ENCODE measurements around the gene NFS1.

NFS1 gene

DNA sequence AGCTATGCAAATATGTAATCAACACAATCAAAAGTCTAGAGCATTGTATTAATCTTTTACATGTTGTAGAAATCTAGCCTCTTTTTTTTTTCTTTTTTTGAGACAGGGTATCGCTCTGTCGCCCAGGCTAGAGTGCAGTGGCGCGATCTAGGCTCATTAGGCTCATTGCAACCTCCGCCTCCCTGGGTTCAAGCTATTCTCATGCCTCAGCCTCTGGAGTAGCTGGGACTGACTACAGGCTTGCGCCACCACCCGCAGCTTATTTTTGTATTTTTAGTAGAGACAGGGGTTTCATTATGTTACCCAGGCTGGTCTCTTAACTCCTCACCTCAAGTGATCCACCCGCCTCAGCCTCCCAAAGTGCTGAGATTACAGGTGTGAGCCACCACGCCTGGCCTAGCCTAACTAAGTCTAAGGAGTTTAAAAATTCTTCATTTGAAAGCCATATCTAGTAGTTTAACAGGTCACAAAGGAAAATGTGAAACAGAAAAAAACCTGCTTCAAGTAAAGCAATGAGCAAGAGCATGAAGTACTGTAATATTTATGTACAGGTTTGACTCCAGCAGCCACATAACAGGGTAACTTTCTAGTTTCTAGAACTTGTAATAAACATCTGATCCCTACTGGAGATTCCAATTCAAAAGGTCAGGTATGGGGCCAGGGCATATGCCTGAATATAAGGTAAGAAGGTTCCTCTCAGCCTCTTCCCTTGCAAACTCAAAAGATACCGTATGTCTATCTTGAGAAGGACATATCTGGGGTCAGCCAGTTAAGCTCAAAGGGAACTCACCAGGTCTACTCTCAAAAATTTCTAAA is 38.8 kb downstream of the NFS1 start:
- Histone ChIP-seq H3K9ac (ENCODE audit: low read depth, low read length) (no peak overlapping the region), H3K27me3 (ENCODE audit: control insufficient read depth, insufficient read depth, low read length) (no peaks in the 10 kb centered on the region), H3K4me3 (ENCODE audit: low read depth, low read length) (peak overlapping the region; percentile 7), H3K9me3 (ENCODE audit: control insufficient read depth, insufficient read depth, low read length) (no peaks in the 10 kb centered on the region), H3K4me1 (ENCODE audit: control insufficient read depth, insufficient read depth, low read length) (peaks cover 13% of the 10 kb centered on the region), H3K36me3 (ENCODE audit: control insufficient read depth, insufficient read depth, low read length) (no peaks in the 10 kb centered on the region)

- H3K36me3 ChIP-seq (ENCODE audit: control insufficient read depth, insufficient read depth, low read length), result peaks cover 13% of the 10 kb centered on the region
- H3K9me3 ChIP-seq (ENCODE audit: control insufficient read depth, insufficient read depth, low read length), result no peaks in the 10 kb centered on the region
- no peak overlapping the region for H3K9ac ChIP-seq (ENCODE audit: low read depth, low read length)
- H3K4me1 ChIP-seq (ENCODE audit: control insufficient read depth, insufficient read depth, low read length), result peaks cover 13% of the 10 kb centered on the region
- H3K27me3 ChIP-seq (ENCODE audit: control insufficient read depth, insufficient read depth, low read length), result no peaks in the 10 kb centered on the region
- H3K4me3 ChIP-seq (ENCODE audit: low read depth, low read length), result no peak overlapping the region
These were observed 41.9 kb downstream of the NFS1 start for GRCh38 chr20:35657271-35657670.

DNA sequence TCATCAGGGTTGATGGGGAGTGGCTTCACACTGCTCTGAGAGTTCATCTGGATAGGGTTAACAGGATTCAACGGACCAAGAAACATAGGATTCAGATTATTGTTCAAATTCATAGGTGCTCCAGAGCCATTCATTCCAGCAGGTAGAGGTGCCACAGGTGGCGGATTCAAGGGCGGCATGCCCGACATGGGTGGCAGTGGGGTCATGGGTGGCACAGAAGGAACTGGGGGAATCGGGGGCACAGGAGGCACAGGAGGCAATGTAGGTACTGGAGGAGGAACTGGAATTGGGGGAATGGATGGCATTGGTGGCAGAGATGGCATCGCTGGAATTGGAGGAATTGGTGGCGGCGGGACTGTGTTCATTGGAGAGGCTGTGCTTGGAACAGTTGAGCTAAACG is 44.7 kb downstream of the NFS1 start:
- H3K9ac ChIP-seq (ENCODE audit: low read depth, low read length), result no peak overlapping the region
- no peak overlapping the region for H3K4me3 ChIP-seq (ENCODE audit: low read depth, low read length)
- peaks cover 13% of the 10 kb centered on the region for H3K36me3 ChIP-seq (ENCODE audit: control insufficient read depth, insufficient read depth, low read length)
- no peaks in the 10 kb centered on the region for H3K9me3 ChIP-seq (ENCODE audit: control insufficient read depth, insufficient read depth, low read length)
- no peaks in the 10 kb centered on the region for H3K4me1 ChIP-seq (ENCODE audit: control insufficient read depth, insufficient read depth, low read length)
- H3K27me3 ChIP-seq (ENCODE audit: control insufficient read depth, insufficient read depth, low read length), result no peaks in the 10 kb centered on the region

GRCh38 chr20:35653893-35654292 is 45.3 kb downstream of the NFS1 start:
- H3K36me3 ChIP-seq (ENCODE audit: control insufficient read depth, insufficient read depth, low read length), result peaks cover 13% of the 10 kb centered on the region
- no peak overlapping the region for H3K9ac ChIP-seq (ENCODE audit: low read depth, low read length)
- H3K9me3 ChIP-seq (ENCODE audit: control insufficient read depth, insufficient read depth, low read length), result no peaks in the 10 kb centered on the region
- no peak overlapping the region for H3K4me3 ChIP-seq (ENCODE audit: low read depth, low read length)
- H3K4me1 ChIP-seq (ENCODE audit: control insufficient read depth, insufficient read depth, low read length), result no peaks in the 10 kb centered on the region
- H3K27me3 ChIP-seq (ENCODE audit: control insufficient read depth, insufficient read depth, low read length), result no peaks in the 10 kb centered on the region

DNA sequence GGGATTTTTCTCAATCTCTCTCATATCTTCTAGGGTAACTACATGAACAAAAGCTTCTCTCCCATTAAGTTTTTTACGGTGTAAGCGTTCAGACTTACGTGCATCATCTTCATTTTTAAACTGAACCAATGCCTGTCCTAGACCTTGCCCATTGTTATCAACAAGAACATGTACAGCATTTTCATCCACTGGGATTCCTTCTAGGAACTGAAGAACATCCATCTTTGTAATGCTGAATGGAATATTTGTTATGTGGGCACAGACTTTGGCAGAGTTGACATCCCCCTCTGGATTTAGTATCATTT is 45.8 kb downstream of the NFS1 start:
- no peak overlapping the region for H3K4me3 ChIP-seq (ENCODE audit: low read depth, low read length)
- no peaks in the 10 kb centered on the region for H3K9me3 ChIP-seq (ENCODE audit: control insufficient read depth, insufficient read depth, low read length)
- no peaks in the 10 kb centered on the region for H3K27me3 ChIP-seq (ENCODE audit: control insufficient read depth, insufficient read depth, low read length)
- H3K9ac ChIP-seq (ENCODE audit: low read depth, low read length), result no peak overlapping the region
- H3K4me1 ChIP-seq (ENCODE audit: control insufficient read depth, insufficient read depth, low read length), result no peaks in the 10 kb centered on the region
- H3K36me3 ChIP-seq (ENCODE audit: control insufficient read depth, insufficient read depth, low read length), result peaks cover 13% of the 10 kb centered on the region

- Histone ChIP-seq H3K27me3 (ENCODE audit: control insufficient read depth, insufficient read depth, low read length) (no peaks in the 10 kb centered on the region), H3K9ac (ENCODE audit: low read depth, low read length) (no peak overlapping the region), H3K9me3 (ENCODE audit: control insufficient read depth, insufficient read depth, low read length) (no peaks in the 10 kb centered on the region), H3K4me3 (ENCODE audit: low read depth, low read length) (no peak overlapping the region), H3K4me1 (ENCODE audit: control insufficient read depth, insufficient read depth, low read length) (no peaks in the 10 kb centered on the region), H3K36me3 (ENCODE audit: control insufficient read depth, insufficient read depth, low read length) (peaks cover 13% of the 10 kb centered on the region)
These were observed 46.3 kb downstream of the NFS1 start for GRCh38 chr20:35652641-35653429.

DNA sequence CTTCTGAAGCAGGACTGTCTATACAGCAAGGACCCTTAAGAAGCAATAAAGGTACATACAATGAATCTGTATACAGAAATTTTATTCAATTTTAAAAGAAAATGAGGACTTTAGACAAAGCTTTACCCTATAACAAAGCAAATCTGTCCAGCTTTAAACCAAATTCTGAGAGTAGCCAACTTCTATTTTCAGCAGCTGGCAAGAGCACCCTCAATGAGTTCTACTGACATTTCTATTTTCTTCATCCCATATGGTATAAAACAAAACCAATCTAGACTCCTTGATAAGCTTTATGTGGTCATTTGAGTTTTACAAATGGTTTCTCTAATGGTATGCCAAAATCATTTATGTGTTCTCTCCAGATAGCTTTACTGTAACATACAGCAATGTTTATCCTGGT is 47.2 kb downstream of the NFS1 start:
- Histone ChIP-seq H3K9ac (ENCODE audit: low read depth, low read length) (no peak overlapping the region), H3K4me3 (ENCODE audit: low read depth, low read length) (no peak overlapping the region), H3K36me3 (ENCODE audit: control insufficient read depth, insufficient read depth, low read length) (peaks cover 13% of the 10 kb centered on the region), H3K27me3 (ENCODE audit: control insufficient read depth, insufficient read depth, low read length) (no peaks in the 10 kb centered on the region), H3K9me3 (ENCODE audit: control insufficient read depth, insufficient read depth, low read length) (no peaks in the 10 kb centered on the region), H3K4me1 (ENCODE audit: control insufficient read depth, insufficient read depth, low read length) (no peaks in the 10 kb centered on the region)

GRCh38 chr20:35650632-35651031 is 48.5 kb downstream of the NFS1 start:
- peaks cover 13% of the 10 kb centered on the region for H3K36me3 ChIP-seq (ENCODE audit: control insufficient read depth, insufficient read depth, low read length)

DNA sequence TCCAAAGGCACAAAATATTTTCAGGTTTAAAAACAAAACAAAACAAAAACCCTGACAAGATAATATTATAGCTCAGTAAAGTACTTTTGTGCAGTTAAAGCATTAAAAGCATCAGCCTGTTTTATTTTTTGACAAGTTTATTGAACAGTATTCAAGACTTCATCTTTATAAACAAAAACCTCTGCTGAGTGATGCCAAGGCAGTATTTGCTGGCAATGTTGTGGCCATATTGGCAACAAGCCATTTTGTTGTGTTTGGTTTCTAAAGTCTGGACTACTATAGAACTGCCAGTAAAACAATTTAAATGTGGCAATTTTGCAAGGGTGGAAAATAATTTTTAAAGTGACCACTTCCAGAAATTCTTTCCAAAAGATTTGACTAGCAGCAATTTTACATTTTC is 50.3 kb downstream of the NFS1 start:
- H3K27me3 ChIP-seq (ENCODE audit: control insufficient read depth, insufficient read depth, low read length), result no peaks in the 10 kb centered on the region

More at GRCh38 chr20:35650632-35651031, 48.5 kb downstream of the NFS1 start:
- no peaks in the 10 kb centered on the region for H3K27me3 ChIP-seq (ENCODE audit: control insufficient read depth, insufficient read depth, low read length)
- H3K9ac ChIP-seq (ENCODE audit: low read depth, low read length), result no peak overlapping the region
- no peaks in the 10 kb centered on the region for H3K4me1 ChIP-seq (ENCODE audit: control insufficient read depth, insufficient read depth, low read length)
- H3K4me3 ChIP-seq (ENCODE audit: low read depth, low read length), result no peak overlapping the region
- H3K9me3 ChIP-seq (ENCODE audit: control insufficient read depth, insufficient read depth, low read length), result no peaks in the 10 kb centered on the region

GRCh38 chr20:35644806-35645205 is 54.3 kb downstream of the NFS1 start:
- no peaks in the 10 kb centered on the region for H3K9me3 ChIP-seq (ENCODE audit: control insufficient read depth, insufficient read depth, low read length)
- no peaks in the 10 kb centered on the region for H3K27me3 ChIP-seq (ENCODE audit: control insufficient read depth, insufficient read depth, low read length)
- no peaks in the 10 kb centered on the region for H3K36me3 ChIP-seq (ENCODE audit: control insufficient read depth, insufficient read depth, low read length)
- H3K4me1 ChIP-seq (ENCODE audit: control insufficient read depth, insufficient read depth, low read length), result peaks cover 8% of the 10 kb centered on the region
- no peak overlapping the region for H3K4me3 ChIP-seq (ENCODE audit: low read depth, low read length)
- no peak overlapping the region for H3K9ac ChIP-seq (ENCODE audit: low read depth, low read length)

More for the DNA sequence above, 50.3 kb downstream of the NFS1 start:
- Histone ChIP-seq H3K4me3 (ENCODE audit: low read depth, low read length) (no peak overlapping the region), H3K9ac (ENCODE audit: low read depth, low read length) (no peak overlapping the region), H3K9me3 (ENCODE audit: control insufficient read depth, insufficient read depth, low read length) (no peaks in the 10 kb centered on the region), H3K36me3 (ENCODE audit: control insufficient read depth, insufficient read depth, low read length) (no peaks in the 10 kb centered on the region), H3K4me1 (ENCODE audit: control insufficient read depth, insufficient read depth, low read length) (no peaks in the 10 kb centered on the region)

GRCh38 chr20:35643045-35643444 is 56.1 kb downstream of the NFS1 start:
- no peak overlapping the region for H3K9ac ChIP-seq (ENCODE audit: low read depth, low read length)
- H3K9me3 ChIP-seq (ENCODE audit: control insufficient read depth, insufficient read depth, low read length), result no peaks in the 10 kb centered on the region
- no peaks in the 10 kb centered on the region for H3K27me3 ChIP-seq (ENCODE audit: control insufficient read depth, insufficient read depth, low read length)
- H3K4me1 ChIP-seq (ENCODE audit: control insufficient read depth, insufficient read depth, low read length), result peaks cover 10% of the 10 kb centered on the region
- H3K36me3 ChIP-seq (ENCODE audit: control insufficient read depth, insufficient read depth, low read length), result no peaks in the 10 kb centered on the region
- no peak overlapping the region for H3K4me3 ChIP-seq (ENCODE audit: low read depth, low read length)

DNA sequence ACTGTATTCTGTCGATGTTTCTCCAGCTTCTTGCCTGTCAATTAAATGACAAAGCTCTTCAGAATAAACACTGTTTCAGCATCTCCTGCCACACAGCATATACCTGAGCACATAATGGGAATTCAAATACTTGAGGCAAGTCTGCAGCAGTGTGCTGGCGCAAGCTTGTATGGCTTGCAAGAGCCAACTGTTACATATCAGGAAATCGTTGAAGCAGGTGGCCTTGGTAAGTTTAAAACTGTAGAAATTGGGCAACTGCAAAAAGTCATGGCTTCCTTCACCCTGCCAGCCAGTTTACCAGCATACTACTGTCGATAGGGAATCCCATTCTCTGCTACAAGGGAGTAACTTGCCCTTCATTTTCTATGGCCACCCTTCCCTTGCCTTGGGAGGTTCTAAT is 57.4 kb downstream of the NFS1 start:
- no peak overlapping the region for H3K9ac ChIP-seq (ENCODE audit: low read depth, low read length)

More for the DNA sequence above, 57.4 kb downstream of the NFS1 start:
- no peaks in the 10 kb centered on the region for H3K36me3 ChIP-seq (ENCODE audit: control insufficient read depth, insufficient read depth, low read length)
- peaks cover 10% of the 10 kb centered on the region for H3K4me1 ChIP-seq (ENCODE audit: control insufficient read depth, insufficient read depth, low read length)
- H3K9me3 ChIP-seq (ENCODE audit: control insufficient read depth, insufficient read depth, low read length), result no peaks in the 10 kb centered on the region
- no peaks in the 10 kb centered on the region for H3K27me3 ChIP-seq (ENCODE audit: control insufficient read depth, insufficient read depth, low read length)
- no peak overlapping the region for H3K4me3 ChIP-seq (ENCODE audit: low read depth, low read length)
